Measurements from ENCODE around the gene SNTG2.
"Not testable (repeated sequence)": the region's sequence is repeated elsewhere in the genome, so short reads cannot be mapped to it uniquely, and the experiment has no call there.

The SNTG2 gene

GRCh38 chr2:1192121-1192520 lies 241.5 kb downstream of the SNTG2 start:
- DNase-seq (ENCODE audit: low read depth): no peak

DNA sequence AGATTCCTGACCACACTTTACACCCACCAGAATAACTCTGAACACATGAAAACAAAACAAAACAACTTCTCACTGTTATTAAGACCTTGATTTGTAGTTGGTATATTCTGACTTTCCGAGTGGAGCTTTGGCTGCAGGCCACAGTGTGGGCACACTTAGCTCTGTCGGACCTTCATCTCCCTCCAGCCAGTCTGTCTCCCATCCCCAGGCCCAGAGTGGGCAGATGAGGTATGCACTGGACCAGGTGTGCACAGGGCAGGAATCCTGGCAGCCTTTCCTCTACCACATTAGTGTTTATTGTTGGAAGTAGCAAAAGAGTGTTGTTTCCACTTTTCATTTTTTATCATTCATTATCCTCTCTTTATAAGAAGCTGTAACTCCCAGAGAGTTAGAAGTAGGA lies 243.2 kb downstream of the SNTG2 start:
- no peak for DNase-seq (ENCODE audit: low read depth)

GRCh38 chr2:1203772-1204171 lies 253.1 kb downstream of the SNTG2 start:
- DNase-seq (ENCODE audit: low read depth): no peak

DNA sequence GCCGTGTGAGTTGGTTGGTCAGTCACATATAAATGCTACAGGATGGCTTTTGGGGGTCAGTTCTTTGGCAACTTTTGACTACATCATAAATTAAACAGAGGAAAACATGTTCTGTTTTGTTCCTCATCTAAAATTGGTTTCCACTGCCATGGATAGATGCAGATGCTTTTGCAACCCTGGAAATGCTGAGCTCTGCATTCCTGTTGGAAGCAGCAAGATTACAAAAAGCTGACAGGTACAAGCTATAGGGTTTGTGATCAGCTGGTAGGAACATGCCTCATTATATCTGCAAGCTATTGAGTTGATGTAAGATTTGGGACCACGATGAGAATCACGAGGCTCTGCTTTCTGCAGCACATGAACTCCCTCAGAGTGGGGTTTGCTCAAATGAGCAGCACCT lies 255.2 kb downstream of the SNTG2 start:
- DNase-seq (ENCODE audit: low read depth): no peak

DNA sequence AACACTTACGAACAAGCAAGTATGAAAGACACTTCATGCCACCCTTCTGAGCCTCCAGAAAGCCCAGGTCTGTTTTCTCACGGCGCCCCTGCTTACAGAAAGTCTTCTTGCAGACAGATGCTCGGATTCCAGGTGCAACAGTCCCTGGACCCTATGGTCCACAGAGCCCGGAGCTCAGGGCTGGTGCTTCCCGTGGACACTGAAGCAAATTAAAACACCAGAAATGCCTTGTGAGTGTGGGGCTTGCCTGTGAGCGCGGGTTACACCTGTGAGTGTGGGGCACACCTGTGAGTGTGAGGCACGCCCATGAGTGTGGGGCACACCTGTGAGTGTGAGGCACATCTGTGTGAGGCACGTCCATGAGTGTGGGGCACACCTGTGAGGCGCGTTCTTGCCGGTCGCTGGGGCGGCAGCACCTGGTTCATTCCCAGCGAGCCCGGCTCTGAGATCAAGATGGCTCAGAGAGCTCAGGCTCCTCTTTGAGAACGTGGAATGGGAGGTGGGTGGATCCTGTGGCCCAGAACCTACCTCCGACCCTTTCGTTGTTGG lies 257.4 kb downstream of the SNTG2 start:
- no peak for DNase-seq (ENCODE audit: low read depth)

DNA sequence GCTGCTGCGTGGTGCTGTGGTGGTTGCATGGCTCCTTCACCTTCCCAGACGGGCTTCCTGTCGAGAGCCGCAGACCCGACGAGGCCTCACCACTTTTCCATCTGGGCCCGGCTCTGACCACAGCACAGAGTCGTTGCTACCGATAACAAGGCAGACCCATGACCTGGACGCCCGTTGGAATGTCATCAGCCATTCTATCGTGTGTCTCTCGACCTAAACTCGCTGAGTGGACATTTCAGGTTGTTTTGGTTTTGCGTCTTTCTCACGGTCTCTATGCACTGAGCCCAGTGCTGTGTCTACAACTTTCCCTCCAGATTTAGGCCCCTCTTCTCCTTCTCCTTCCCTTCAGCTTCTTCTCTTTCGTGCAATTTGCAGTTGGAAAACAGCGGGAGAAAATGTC lies 257.9 kb downstream of the SNTG2 start:
- no peak for DNase-seq (ENCODE audit: low read depth)

DNA sequence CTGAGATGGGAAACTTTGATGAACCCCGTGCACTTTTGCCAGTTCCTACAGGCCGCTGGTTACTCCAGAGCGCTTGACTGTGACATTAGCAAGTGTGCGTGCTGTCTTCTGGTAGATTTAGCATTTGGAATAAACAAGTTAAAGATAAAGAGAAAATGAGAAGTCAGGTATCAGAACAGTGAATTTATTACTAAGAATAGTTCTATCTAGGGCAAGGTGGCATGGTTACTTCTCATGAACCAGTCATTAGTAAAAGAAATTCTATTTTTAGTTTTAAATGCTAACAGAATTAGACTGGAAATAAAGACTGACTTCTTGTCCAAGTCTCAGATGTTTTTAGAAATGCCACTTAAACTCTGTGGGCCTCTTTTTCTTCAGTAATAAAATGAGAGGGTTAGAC lies 258.6 kb downstream of the SNTG2 start:
- DNase-seq (ENCODE audit: low read depth): no peak

GRCh38 chr2:1209761-1210160 lies 259.1 kb downstream of the SNTG2 start:
- DNase-seq (ENCODE audit: low read depth): no peak

DNA sequence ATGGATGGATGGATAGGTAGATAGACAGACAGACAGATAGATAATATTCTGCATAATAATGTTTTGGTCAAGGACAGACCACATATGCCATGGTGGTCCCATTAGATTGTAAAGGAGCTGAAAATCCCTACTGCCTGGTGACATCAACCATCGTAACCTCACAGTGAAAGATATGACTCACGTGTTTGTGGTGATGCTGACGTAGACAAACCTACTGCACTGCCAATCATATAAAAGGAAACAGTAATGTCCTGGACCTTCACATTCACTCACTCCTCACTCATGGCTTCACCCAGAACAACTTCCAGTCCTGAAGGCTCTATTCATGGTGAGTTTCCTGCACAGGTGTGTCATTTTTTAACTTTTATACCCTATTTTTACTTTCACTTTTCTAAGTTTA lies 259.7 kb downstream of the SNTG2 start:
- DNase-seq (ENCODE audit: low read depth): no peak

GRCh38 chr2:1219901-1220573 lies 269.4 kb downstream of the SNTG2 start:
- no peak for DNase-seq (ENCODE audit: low read depth)

GRCh38 chr2:1222056-1222455 lies 271.4 kb downstream of the SNTG2 start:
- DNase-seq (ENCODE audit: low read depth): no peak

DNA sequence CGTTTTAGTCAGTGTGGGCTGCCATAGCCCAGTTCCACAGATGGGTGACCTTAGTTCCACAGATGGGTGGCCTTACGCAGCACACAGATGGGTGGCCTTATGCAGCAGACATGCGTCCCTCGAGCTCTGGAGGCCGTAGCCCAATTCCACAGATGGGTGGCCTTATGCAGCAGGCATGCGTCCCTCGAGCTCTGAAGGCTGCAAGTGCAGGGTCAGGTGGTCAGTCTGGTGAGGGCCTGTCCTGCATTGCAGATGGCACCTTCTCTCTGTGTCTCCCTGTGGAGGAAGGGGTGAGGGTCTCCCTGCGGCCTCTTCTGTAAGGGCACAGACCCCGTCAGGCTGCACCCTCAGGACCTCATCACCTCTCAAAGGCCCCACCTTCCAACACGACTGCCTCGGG lies 273.1 kb downstream of the SNTG2 start:
- no peak for DNase-seq (ENCODE audit: low read depth)

DNA sequence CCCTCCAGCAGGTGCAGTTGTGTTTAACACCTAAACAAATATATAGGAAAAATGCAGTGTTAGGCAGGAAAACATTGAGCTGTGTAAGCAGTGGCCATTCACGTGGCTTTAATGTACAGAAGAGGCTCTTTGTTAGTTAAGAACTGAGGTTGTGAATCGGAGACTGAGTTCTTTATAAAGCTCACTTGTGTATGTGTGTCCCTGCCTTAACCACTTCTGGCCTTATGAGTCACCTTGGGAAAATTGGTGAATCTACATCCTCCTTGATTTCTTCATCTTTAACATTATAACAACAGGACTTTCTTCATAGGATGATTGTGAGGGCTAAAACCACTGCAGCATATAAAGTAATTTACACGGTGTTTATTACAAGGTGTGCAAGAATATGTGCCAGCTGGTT lies 274.3 kb downstream of the SNTG2 start:
- no peak for DNase-seq (ENCODE audit: low read depth)

- DNase-seq (ENCODE audit: low read depth): no peak
Measured at GRCh38 chr2:1226766-1227165, 276.1 kb downstream of the SNTG2 start.

GRCh38 chr2:1227274-1227900 lies 276.7 kb downstream of the SNTG2 start:
- no peak for DNase-seq (ENCODE audit: low read depth)

- DNase-seq (ENCODE audit: low read depth): not testable (repeated sequence)
Measured at GRCh38 chr2:1229596-1229995, 278.9 kb downstream of the SNTG2 start.

DNA sequence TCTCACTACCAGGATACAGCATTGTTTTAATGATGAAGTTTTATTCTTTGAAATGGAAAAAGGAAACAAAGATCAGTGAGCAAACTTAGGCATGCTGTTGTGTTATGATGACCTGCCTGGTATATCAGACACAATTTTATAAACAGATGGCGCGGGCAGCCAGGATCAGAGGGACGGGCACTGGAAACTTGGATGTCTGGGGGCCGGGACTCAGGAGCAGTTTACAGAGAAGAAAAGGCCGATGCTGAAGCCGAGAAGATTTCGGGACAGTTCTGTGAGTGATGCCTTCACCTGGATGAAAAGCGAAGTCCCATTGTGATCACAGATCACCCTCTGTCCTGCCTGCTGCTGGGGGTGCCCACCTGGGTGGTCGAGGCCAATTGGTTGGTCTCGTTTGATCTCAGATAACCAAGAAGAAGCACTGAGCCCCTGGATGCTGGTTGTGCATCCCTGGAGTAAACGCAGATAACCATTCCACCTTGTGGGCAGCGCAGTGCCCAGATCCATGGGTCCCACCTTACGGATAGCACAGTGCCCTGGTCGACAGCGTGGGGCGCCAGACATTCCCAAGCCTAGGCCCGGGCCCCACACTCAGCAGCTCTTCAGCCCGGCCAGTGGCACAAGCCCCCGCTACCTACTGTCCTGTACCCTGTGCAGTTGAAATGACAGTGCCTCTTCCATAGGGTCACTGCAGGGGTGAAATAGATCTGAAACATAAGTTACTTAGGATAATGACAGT lies 279.7 kb downstream of the SNTG2 start:
- DNase-seq (ENCODE audit: low read depth): no peak

DNA sequence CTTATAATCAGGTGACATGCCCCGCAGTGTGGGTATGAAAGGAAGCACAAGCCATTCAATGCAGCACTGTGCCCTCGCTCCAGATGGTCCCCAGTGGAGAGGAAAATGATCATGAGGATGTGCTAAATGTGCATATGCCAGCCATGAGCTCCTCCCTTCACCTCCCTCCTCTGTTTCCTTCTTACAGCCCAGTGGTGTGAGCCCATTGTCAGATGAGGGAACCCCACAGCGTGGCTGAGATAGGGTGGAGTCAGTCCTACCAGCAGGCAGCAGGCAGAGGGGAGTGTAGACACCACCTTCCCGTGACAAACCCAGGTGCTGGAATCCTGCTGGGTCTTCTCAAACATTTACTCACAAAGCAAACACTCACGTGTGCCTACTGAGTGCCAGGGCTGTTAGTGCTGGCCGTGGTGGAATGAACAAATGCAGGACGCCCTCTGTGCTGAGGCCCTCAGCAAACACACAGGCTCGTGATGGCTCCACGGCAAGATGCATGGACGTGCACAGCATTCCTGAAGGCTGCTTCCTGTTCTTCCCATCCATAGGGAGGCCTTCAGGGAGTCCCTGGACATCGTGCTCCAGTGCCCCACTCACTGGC lies 280.9 kb downstream of the SNTG2 start:
- DNase-seq (ENCODE audit: low read depth): no peak

DNA sequence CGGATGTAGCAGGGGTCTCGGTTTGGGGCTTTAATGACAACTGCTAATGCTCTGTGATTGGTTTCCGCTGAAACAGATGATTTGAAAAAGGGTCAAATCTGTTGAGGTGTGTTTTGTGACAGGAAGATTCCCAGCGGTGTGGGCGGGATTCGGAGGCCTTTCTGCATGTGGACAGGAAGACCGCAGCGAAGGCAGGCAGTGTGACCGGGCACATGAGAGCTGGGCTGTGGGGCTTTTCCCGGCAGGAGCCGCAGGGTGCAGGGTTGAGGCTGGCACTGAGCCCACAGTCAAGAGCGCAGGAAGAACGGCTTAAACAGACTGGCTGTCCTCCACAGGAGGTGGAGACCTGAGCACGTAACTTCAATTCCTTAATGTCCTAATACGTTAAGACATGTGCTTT lies 282.6 kb downstream of the SNTG2 start:
- no peak for DNase-seq (ENCODE audit: low read depth)

- no peak for DNase-seq (ENCODE audit: low read depth)
Measured at GRCh38 chr2:1234731-1235308, 284.2 kb downstream of the SNTG2 start.

DNA sequence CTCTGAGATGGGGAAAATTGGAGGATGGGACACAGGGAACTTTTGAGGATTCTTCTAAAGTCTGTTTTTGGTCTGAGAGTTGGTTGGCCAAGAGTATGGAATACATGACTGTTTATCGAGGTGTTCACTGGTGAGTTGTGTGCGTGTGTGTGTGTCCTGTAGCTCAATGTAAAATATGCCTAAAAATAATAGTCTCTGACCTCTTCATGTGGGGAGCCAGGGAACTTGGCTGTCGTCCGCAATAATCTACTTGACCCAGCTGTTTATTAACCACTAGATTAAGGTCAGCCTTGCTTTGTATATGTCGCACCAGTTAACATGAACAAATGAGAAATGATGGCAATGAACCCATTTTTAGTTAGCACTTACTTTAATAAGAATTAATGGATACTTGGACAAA lies 285.2 kb downstream of the SNTG2 start:
- DNase-seq (ENCODE audit: low read depth): no peak

DNA sequence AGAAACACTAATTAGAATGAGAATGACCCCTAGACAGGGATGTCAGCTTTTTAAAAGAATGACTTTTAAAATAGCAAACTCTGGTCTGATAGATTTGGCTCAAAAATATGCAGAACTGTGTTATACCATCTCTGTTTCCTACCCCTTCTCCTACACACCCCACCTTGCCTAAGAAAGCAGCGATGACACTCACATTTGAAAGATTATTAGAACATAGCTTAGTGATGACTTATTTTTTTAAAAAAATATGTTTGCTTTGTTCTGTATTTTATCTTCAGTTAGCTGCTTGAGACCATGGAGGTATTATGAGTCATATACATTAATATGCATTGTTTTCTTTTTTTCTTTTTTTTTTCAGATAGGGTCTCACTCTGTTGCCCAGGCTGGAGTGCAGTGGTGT lies 286.0 kb downstream of the SNTG2 start:
- DNase-seq (ENCODE audit: low read depth): no peak
